Epithelial cell of esophagus (primary cell): ENCODE data around the gene GSC2.
"Not testable (repeated sequence)": the region's sequence is repeated elsewhere in the genome, so short reads cannot be mapped to it uniquely, and the experiment has no call there.

Source experiments
- DNase-seq: peaks from one replicate; pipeline ENCODE4 v3.0.0; 2010; ENCODE audit warnings: low read depth
- H3K4me3 ChIP-seq: 2 replicates; pipeline ENCODE4 v1.5.1; 2011; ENCODE audit warnings: mild to moderate bottlenecking, low read length, control low read depth
- CTCF ChIP-seq: IDR thresholded peaks from 2 replicates; pipeline ENCODE4 v1.5.1; 2011; ENCODE audit warnings: low read depth, mild to moderate bottlenecking, low read length, control low read depth, inconsistent platforms; ENCODE audit not compliant: insufficient read depth; ENCODE audit errors: missing control alignments

Gene GSC2

GRCh38 chr22:19167106-19167869 is 17.2 kb upstream of the GSC2 start:
- no peak overlapping the region for H3K4me3 ChIP-seq
- no peak for TF ChIP-seq CTCF
- no peak for DNase-seq

- no peak for DNase-seq
- no peak overlapping the region for H3K4me3 ChIP-seq
- no peak for TF ChIP-seq CTCF
Observed at GRCh38 chr22:19166421-19166820, 16.3 kb upstream of the GSC2 start.

- no peak for TF ChIP-seq CTCF
- DNase-seq: no peak
- H3K4me3 ChIP-seq: no peak overlapping the region
Observed at GRCh38 chr22:19164425-19164824, 14.3 kb upstream of the GSC2 start.

GRCh38 chr22:19158649-19159048 is 8.6 kb upstream of the GSC2 start:
- DNase-seq: not testable (repeated sequence)

GRCh38 chr22:19156109-19156508 is 6.0 kb upstream of the GSC2 start:
- DNase-seq, H3K4me3 ChIP-seq: not testable (repeated sequence)

More at GRCh38 chr22:19158649-19159048, 8.6 kb upstream of the GSC2 start:
- not testable (repeated sequence) for H3K4me3 ChIP-seq

GRCh38 chr22:19152942-19153883 is 3.1 kb upstream of the GSC2 start:
- no peak for DNase-seq
- TF ChIP-seq CTCF: no peak
- H3K4me3 ChIP-seq: no peak overlapping the region

GRCh38 chr22:19151329-19152191 is 1.5 kb upstream of the GSC2 start:
- H3K4me3 ChIP-seq: no peak overlapping the region
- TF ChIP-seq CTCF: no peak
- no peak for DNase-seq
